HEK293T (cell line): ENCODE measurements around the gene ZNRF1.

ENCODE experiments used
- ARNT ChIP-seq: fragments of 450-650 bp; IDR thresholded peaks from 2 replicates; pipeline ENCODE4 v1.6.1; 2017; ENCODE audit warnings: mild to moderate bottlenecking
- NFRKB ChIP-seq: fragments of 450-650 bp; IDR thresholded peaks from 2 replicates; pipeline ENCODE4 v1.6.1; 2016; ENCODE audit warnings: mild to moderate bottlenecking, moderate library complexity
- SP1 ChIP-seq: fragments of 450-650 bp; IDR thresholded peaks from 2 replicates; pipeline ENCODE4 v1.6.1; 2017

- TF ChIP-seq NFRKB, result no peak
- no peak for TF ChIP-seq SP1
- no peak for TF ChIP-seq ARNT
Observed at GRCh38 chr16:75099738-75100602, 101.1 kb downstream of the ZNRF1 start.
